ENCODE results near the gene TSPAN32.

TSPAN32 gene

DNA sequence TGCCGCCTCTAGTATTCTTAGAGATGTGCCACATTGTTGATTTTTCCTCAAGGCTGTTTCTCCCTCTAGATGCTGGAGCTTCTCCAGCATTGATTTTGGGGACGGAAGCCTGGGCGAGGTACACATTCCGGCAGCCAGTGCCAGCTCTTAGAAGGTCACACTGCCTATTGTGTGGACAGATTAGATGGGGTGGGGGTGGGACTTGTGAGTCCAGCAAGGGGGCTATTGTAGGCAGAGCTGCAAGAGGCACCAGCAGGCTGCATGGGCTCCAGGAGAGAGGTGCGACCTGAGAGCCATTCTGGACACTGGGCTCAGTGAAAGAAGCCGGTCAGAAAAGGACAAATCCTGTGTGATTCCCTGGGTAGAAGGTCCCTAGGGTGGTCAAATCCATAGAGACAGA is 12.5 kb upstream of the TSPAN32 start:
- DNase-seq (ENCODE audit: low read depth) = no peak

DNA sequence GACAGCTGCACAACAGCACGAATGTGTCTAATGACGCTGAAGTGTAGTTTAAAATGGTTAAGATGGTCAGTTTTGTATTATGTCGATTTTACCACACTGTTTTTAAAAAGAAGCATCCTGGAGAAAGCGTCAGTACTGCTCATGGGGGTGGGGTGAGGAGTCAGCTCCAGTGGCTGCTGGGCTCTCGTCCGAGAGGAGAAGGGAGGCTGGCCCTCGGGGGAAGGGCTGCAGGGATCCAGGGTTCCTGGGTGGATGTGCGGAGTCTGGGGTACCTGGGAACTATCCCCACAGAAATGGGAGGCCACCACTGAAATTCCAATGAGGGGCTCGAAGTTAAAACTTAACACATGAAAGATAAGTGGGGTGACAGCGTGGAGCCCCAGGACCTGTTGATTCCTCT is 12.0 kb upstream of the TSPAN32 start:
- no peak for DNase-seq (ENCODE audit: low read depth)

DNA sequence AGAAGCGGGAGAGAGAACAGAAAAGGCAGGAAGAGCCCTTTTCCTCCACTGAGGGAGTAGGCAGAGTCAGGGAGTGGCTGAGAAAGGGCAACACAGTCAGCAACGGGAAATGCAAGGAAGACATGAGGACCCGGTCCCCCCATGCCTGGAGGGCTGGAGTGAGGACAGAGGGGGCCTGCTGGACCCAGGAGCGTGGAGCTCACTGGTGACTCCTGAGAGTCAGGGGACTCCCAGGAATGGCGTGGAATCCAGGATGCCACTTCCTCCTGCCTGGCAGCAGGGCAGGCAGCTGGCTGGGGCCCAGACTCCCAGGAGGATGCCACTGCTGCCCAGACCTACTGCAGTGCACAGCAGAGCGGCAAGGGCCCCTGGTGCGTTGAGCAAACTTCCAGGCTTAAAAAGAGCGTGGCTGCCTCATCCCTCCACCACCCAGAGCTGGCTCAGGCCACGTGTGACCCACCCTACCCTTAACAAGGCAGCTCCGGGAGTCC is 11.4 kb upstream of the TSPAN32 start:
- DNase-seq (ENCODE audit: low read depth) = no peak

DNA sequence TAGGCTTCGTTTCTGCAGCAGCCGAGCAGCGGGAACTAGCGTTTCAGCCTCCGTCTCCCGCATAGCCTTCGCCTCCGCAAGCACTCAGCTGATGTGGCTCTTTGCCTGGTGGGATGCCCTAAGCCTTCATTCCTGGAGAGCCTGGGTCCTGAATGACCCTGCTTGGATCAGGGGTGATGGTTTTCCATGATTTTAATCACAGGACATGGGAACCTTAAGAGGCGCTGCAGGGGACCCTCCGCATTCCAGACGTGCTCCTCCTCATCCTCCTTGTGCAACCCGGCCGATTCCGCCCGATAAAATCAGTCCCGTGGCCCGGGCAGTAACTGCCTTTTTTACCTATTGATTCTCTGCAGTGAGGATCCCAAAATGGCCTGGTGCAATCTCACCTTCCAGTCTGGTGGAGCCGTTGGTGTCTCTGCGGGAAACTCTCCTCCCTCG is 8.3 kb upstream of the TSPAN32 start:
- no peak for DNase-seq (ENCODE audit: low read depth)

DNA sequence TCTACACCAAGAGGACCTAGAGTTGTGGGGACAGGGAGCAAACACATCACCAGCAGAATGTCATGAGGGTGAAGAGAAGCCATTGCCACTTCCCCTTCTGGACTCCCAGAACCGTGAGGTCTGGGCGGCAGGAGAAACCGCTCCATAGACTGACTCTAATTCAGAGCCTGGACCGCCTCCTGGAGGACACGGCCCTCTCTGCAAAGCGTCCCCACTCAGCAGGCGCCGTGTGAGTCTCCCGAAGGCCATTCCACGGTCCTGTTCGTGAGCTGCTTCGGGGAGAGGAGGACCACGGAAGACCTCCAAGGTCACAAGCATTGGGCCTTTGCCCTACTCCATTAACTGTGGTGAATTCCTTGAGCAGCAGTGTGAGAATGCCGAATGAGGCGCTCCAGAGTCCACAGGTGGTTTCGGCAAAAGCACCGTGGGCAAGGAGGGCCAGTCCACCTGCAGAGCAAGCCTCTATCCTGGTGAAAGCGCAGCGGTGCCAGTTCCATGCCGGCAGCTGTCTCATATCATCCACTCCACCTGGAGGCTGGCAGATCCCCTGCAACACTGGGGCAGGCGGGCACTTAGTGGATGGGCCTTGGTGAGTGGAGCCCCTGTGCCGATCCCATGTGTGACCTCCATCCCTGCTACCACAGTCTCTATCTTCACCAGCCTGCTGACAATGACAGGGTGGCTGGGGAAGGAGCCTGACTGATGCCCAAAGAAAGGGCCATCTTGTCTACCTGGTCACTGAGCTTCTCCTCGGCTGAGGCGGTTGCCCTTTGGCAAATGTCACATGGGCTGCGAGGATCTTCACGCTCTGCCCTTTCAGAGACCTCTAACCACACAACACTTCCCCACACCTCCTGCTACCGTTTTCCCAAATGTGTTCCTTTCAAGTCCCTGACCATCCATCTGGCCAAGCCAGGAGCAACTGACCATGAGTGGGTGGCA is 7.6 kb upstream of the TSPAN32 start:
- DNase-seq (ENCODE audit: low read depth) = no peak

DNA sequence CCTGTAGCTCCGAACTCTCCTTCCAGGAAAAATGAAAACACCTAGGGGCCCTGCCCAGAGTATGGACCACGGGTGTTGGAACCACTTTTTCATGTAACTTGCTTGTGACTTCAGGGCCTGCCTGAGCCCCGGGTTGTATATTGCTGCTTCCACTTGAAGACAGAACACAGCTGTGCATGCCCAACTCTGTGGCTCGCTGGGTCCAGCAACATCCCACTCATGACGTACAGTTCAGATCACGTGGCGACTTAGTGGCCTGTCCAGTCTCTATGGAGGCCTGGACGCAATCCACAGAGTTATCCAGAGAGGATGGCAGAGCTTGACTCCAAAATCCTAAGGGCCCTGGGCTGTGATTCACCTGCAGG is 6.9 kb upstream of the TSPAN32 start:
- DNase-seq (ENCODE audit: low read depth) = no peak

DNA sequence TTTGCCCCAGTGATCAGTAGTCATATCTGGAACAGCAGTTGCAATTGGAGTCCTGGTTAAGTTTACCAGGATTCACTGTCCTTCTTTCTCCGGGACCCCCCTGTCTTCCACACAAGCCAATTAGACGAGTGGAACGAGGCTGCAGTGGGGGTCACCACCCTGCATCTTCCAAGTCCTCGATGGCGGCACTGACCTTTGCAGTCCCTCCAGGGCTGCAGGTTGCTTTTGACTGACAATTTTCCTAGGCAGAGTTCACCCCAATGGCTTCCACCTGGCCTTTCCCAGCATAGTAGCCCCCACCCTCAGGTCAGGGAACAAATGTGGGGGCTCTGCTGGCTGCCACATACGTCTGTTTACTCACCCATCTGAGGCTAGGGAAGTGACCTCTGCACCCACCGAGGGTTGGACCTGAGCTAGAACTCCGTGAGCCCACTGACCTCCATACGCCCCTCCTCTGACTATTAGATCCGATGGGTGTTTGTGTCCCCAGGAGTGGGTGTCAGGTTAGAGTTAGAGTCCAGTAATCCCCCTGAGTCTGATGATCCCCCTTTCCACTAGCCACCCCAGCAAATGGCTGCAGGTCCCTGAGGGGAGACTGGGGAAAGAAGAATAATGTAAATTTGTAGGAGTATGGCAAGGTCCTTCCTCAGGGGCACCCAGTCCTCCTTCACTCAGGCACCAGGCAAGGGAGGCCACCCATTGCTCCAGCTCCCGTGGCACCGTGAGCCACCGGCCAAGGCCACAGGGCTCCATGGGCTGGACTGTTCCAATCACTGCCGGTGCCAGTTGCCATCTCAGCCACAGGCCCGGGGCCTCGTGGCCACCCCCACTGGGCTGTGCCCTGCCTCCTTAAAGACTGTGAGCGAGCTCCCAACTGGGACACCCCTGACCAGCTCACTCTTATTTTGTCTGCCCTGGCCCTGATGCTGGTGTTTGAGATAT is 5.6 kb upstream of the TSPAN32 start:
- no peak for DNase-seq (ENCODE audit: low read depth)

DNA sequence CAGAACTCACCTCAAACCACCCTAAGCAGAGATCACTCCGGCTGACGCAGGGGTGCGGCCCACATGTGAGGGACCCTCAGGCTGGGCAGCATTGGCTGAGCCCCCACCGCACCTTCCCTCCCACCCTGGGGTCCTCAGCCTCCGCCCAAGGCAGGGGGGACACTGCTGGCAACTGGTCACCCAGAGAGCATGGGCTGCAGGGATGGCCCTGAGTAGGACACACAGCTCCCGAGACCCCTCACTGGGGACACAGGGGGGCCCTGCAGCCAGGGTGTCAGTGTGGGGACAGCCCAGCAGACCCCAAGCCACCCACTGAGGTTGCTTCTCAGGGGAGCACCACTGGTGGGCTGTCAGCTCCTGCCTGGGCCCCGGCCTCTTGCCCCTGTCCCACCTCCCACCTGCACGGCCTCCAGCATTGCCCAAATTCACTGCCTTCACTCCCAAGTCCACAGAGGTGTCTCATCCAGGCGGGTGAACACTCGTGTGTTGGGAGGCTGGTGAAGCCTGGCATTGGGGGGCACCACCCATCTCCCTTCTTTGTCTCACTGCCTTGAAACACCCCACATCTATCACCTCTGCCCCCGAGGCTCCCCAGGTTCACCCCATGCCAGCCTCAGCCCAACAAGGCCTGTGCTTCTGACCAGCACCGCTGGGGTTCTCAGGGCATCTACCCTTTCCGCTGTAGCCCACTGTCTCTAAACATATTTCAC is 4.7 kb upstream of the TSPAN32 start:
- no peak for DNase-seq (ENCODE audit: low read depth)

DNA sequence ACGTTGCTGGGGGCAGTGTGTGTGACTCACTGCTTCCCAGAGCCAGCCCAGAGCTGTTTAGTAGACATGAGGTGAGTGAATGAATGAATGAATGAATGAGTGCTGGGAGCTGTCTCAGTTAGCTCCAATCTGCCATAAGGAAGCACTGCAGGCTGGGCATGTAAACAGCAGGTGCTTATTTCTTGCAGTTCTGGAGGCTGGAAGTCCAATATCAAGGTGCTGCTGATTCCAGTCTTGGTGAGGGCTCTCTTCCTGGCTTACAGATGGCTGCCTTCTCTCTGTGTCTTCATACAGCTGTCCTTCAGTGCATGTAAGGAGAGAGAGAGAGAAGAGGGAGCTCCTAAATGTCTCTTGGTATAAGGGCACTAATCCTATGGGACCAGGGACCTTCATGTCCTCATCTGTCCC is 4.2 kb upstream of the TSPAN32 start:
- no peak for DNase-seq (ENCODE audit: low read depth)

DNA sequence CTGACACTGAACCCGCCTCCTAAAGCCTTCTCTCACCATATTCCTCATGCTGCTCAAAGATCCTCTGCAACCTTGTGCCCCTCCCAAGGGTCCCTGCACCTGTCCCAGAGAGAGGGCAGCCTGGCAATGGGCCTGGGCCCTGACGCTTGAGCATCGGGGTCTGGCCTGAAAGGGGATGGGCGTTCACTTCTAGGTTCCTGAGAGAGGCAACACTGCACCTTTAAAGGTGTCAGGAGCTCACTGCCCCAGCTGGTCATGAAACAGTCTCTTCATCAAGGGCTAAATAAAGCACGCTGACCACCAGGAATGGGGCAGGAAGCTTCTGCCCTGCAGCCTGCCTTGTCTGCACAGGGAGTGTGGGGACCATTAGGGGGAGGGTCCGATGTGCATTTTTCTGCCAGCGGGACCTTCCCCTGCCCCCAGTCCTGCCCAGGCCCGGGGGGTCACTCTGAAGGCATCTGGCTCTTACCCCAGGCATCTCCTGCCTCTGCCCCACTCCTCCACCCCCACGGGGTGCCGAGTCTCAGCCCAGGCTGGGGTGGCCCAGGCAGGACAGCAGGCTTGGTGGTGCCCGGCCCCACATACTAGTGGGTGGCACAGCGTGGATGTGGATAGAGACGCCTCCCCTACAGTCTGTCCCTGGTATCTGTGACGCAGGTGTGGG is 3.5 kb upstream of the TSPAN32 start:
- DNase-seq (ENCODE audit: low read depth) = no peak

DNA sequence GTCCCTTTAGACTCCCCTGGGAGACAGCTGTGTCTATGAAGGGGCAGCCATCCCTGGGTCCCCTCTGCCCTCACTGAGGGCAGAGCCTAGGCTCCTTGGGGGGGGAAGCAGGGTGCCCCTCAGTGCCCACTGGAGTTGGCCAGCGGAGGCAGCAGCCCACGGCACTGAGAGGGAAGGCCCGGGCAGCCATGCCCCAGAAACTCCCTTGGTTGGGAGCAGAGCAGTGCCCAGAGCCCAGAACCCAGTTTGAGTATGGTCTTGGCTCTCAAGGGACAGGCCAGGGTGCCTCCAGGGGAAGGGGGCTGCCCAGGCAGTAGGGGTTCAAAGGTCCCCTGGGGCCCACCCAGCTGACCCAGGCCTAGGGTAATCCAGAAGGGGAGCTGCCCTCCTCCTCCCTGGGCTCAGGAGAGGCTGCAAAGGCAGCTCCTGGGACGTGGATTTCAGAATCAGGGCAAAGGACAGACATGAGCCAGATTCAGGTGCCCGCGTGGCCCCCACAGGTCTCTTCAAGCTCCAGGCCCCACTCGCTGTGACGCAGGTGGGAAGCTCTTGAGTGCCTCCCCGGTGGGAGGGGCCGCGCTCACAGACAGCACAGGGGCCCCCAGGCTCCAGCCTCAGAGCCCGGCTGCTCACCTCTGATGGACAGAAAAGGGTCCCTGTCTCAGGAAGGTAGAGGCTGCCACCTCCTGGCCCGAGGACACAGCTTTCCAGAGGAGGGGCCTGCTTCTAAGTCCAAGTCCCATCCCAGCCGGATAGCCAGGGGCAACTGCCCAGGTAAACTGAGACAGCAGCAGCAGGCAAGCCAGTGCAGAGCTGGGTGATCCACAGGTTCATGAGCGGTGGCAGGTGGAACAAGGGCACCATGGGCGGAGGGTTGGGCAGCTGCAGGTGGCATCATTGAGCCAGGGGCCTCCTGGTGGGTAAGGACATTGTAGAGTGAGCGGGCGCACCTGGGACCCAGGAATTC is 2.7 kb upstream of the TSPAN32 start:
- DNase-seq (ENCODE audit: low read depth) = no peak

DNA sequence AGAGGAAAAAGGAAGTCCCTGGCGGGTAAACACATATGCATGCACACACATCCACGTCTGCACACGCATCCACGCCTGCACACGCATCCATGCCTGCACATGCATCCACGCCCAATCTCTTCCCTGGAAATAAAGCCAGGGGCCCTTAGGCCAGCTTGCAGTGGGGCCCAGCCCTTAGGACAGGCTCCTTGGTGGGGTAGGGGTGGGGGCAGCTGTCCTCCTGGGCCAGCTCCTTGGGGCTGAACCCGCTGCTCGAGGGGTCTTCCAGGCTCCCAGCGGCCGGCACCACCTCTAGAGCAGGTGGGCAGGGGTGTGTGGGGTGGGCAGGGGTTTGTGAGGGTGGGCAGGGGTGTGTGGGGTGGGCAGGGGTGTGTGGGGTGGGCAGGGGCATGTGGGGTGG is 2.0 kb upstream of the TSPAN32 start:
- no peak for DNase-seq (ENCODE audit: low read depth)

DNA sequence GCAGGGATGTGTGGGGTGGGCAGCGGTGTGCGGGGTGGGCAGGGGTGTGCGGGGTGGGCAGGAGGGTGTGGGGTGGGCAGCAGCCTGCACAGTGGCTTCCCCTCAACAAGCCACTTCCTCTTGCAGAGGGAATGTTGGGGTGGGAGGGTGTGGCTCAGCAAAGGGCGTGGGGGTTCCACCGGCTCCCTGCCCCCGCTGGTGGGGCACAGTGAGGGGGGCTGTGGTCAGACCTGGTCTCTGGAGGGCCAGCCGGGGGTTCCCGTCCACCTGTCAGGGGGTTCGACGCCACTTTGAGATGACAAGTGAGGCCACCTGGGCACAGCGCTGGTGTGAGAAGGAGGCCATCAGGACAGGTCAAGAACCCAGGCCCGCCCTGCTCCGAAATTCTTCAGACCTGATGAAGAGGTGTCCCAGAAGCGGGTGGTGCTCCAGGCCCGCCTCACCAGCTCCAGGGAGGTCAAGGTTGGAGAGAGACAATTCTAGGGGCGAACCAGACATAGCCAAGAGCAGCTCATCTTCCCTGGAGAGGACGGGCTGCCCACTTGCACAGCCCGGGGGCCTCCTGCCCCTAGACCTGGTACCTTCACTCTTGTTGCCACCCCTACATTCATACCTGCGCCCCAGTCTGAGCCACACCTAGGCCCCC is 1.4 kb upstream of the TSPAN32 start:
- DNase-seq (ENCODE audit: low read depth) = no peak

DNA sequence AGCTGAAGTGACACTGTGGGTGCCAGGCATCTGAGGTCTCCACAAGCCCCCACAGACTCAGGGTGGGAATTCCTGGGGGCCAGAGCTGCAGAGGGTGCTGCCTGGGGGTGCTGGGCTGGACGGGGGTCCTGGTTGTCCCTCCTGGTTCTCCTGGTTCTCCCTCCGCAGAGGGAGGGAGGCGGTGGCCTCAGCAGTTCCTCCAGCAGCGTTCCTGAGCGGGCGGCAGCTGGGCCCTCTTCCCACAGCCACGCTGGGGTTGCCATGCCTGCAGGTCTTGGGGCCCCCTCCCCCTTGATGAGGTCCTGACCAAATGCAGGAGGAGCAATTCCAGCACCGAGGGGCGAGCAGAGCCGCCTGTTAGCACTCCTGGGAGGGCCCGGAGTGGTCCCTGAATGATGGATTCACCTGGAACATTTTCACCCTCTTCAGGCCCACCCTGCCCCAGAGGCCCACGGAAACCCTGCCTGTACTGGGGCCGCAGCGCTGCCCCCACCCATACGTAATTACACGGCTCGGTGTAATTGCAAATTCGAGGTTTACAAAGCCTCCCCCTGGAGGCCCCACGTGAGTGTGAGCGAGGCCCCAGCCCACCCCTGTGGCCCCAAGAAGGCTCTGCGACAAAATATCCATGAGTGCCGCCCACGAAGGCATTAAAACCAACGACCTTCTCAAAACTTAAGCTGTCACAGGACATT is 730 bp upstream of the TSPAN32 start:
- no peak for DNase-seq (ENCODE audit: low read depth)

DNA sequence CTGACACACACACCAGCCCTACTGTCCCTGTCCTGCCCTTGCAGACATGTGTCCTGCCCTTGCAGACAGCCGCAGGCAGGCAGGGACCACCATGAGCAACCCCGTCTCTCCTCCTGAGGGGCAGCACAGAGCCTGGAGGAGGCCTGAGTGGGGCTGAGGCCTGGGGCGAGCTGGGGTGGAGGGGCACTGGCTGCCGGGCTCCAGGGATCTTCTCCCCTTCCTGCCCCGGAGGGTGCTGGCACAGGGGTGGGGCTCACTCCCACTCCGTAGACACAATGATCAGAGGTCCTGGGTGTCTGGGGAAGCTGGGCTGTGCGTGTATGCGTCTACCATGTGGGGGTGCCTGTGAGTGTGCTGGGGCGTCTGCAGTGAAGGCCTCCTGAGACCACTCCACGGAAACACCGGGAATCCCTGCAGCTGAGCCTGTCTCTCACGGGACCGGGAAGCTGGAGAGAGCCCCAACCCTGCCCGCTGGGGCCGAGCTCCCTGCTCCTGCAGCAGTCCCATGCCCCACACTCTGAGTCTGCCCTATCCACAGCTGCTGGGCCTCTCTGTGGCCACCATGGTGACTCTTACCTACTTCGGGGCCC is 588 bp downstream of the TSPAN32 start:
- no peak for DNase-seq (ENCODE audit: low read depth)

DNA sequence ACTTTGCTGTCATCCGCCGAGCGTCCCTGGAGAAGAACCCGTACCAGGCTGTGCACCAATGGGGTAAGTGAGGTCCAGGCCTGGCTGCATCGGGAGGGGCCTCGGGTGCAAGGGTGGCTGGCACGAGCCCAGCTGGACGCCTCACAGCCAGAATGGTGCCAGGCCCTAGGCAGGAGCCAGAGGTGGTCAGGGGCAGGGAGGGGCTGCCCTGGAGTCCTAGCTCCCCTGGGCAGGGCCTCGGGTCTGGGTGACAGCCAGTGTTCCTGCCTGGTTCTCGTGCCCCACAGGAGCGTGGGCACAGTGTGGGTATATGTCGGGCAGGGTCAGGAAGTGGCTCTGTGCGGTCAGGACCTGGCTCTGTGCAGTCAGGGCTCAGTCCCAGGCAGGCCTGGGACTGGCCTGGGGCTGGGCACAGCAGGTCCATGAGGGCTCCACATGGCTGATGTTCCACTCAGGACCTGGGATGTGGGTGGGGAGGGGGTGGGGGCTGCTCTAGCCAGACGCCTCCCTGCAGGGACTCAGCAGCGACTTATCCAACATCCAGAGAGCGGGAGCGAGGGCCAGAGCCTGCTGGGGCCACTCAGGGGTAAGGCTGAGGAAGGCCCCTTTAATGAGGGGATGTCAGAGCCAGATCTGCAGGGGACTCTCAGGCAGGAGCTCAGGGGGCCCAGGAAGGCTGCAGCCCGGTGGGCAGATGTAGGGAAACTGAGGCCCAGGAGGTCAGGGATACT is 1.2 kb downstream of the TSPAN32 start:
- no peak for DNase-seq (ENCODE audit: low read depth)

DNA sequence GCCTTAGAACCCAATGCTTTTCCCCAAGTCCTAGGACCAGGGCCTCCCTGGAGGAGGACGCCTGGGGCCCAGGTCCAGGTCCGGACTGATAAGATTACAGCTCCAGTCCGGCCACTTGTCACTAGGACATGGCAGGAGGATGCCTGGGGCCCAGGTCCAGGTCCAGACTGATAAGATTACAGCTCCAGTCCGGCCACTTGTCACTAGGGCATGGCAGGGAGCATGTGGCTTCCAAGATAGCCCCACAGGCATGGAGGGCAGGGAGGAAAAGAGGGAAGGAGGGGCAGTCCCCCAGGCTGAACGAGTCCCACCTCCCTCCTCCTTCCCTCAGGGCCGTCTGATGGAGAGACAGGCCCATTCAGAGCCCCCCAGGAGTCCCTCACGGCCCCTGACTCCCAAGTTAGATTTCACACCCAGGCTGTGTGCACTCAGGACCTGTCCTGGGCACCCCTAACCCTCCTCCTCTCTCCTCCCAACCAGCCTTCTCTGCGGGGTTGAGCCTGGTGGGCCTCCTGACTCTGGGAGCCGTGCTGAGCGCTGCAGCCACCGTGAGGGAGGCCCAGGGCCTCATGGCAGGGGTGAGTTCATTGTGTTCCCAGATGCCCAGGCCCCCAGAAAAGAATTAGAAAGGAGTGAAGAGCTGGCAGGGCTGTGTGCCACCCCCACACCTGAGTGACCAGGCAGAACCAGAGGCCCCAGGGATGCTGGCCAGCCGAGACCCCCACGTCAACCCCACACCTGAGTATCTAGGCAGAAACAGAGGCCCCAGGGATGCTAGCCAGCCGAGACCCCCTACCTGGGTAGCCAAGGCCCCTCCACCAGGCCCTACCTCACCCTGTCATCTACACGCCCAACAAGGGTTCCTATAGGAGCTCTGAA is 2.1 kb downstream of the TSPAN32 start:
- DNase-seq (ENCODE audit: low read depth) = no peak
